SU-DHL-6 (cell line): ENCODE data around the gene WNT3.

Experiments used
- H2AFZ ChIP-seq: fragments of 200-600 bp; sonication (generic); 2 replicates; pipeline ENCODE4 v1.6.1; 2014; ENCODE audit warnings: low read depth, mild to moderate bottlenecking, moderate library complexity, mixed read lengths, antibody characterized with exemption, low read length; ENCODE audit not compliant: severe bottlenecking
- H3F3A ChIP-seq: fragments of 200-600 bp; shearing (Covaris generic); 2 replicates; pipeline ENCODE4 v1.6.0; 2016; ENCODE audit warnings: antibody characterized with exemption, mild to moderate bottlenecking; ENCODE audit not compliant: insufficient read depth
- H3K27ac ChIP-seq: fragments of 200-600 bp; sonication (generic); 2 replicates; pipeline ENCODE4 v1.5.1; 2016; ENCODE audit warnings: low read depth, mild to moderate bottlenecking, low read length, moderate library complexity, mixed read lengths
- H3K27me3 ChIP-seq: fragments of 200-600 bp; sonication (generic), shearing (Covaris generic); 2 replicates; pipeline ENCODE4 v1.6.0; 2014; ENCODE audit warnings: mild to moderate bottlenecking, low read length
- H3K36me3 ChIP-seq: fragments of 200-600 bp; sonication (generic); 2 replicates; pipeline ENCODE4 v1.6.1; 2014; ENCODE audit warnings: mild to moderate bottlenecking, low read length, mixed read lengths
- H3K4me2 ChIP-seq: fragments of 300-600, 200-600 bp; shearing (Covaris generic), sonication (generic); 2 replicates; pipeline ENCODE4 v1.6.0; 2014; ENCODE audit warnings: low read length, low read depth, mild to moderate bottlenecking; ENCODE audit not compliant: poor library complexity, severe bottlenecking
- H3K4me3 ChIP-seq: fragments of 200-600 bp; sonication (generic); 2 replicates; pipeline ENCODE4 v1.5.1; 2014; ENCODE audit warnings: antibody characterized with exemption, low read length, mild to moderate bottlenecking, mixed read lengths; ENCODE audit not compliant: insufficient read depth, poor library complexity, severe bottlenecking
- H3K79me2 ChIP-seq: fragments of 200-600 bp; sonication (generic); 2 replicates; pipeline ENCODE4 v1.6.1; 2014; ENCODE audit warnings: mild to moderate bottlenecking, low read length, moderate library complexity; ENCODE audit not compliant: insufficient read depth
- H3K9ac ChIP-seq: fragments of 200-600 bp; sonication (generic); 2 replicates; pipeline ENCODE4 v1.7.0; 2014; ENCODE audit warnings: mild to moderate bottlenecking, low read length
- H3K9me2 ChIP-seq: fragments of 200-600 bp; sonication (generic); replicated peaks from 2 replicates; pipeline ENCODE4 v1.6.1; 2014; ENCODE audit warnings: low read length; ENCODE audit not compliant: insufficient read depth
- H3K9me3 ChIP-seq: fragments of 200-600 bp; sonication (generic); 2 replicates; pipeline ENCODE4 v1.6.1; 2014; ENCODE audit warnings: low read length, mixed read lengths; ENCODE audit not compliant: insufficient read depth
- H4K20me1 ChIP-seq: fragments of 200-600 bp; sonication (generic); 2 replicates; pipeline ENCODE4 v1.6.1; 2014; ENCODE audit warnings: low read depth, mild to moderate bottlenecking, antibody characterized with exemption, low read length, moderate library complexity, mixed read lengths
- CTCF ChIP-seq: fragments of 200-600 bp; sonication (generic); IDR thresholded peaks from one replicate; pipeline ENCODE4 v1.5.1; 2017; ENCODE audit warnings: antibody characterized with exemption, mild to moderate bottlenecking, low read length, moderate library complexity; ENCODE audit not compliant: insufficient read depth, poor library complexity, severe bottlenecking
- EZH2phosphoT487 ChIP-seq: fragments of 200-600 bp; sonication (generic), shearing (Covaris generic); conservative IDR thresholded peaks from 2 replicates; pipeline ENCODE4 v1.6.1; 2018; ENCODE audit warnings: mild to moderate bottlenecking, antibody characterized with exemption, low read length, moderate library complexity, mixed read lengths

The WNT3 gene

DNA sequence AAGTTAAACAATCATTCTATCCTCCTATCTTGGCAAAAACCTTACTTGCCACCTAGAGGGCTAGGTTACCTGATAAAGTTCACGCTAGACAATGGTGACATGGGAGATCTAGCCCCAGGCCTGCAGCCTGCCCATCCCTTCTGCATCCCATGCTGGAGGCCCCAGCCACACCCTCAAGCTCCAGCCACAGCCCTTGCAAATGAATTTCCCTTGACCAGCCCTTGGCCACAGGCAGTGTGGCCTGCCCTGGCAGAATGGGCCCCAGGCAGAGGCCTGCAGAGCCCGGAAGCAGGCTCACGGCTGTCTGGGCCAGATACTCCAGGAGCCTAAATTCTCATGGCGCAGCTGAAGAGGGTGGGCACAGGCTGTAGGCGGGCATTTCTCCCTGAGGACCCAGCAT is 14.9 kb downstream of the WNT3 start:
- TF ChIP-seq EZH2phosphoT487, result no peak
- TF ChIP-seq CTCF, result no peak
- Histone ChIP-seq H2AFZ (no peak overlapping the region), H3K4me2 (no peak overlapping the region), H3K9ac (no peak overlapping the region), H3K27ac (no peak overlapping the region), H3K36me3 (no peaks in the 10 kb centered on the region), H3K27me3 (no peaks in the 10 kb centered on the region), H3K9me3 (no peaks in the 10 kb centered on the region), H3K79me2 (no peaks in the 10 kb centered on the region), H3F3A (no peaks in the 10 kb centered on the region), H3K9me2 (no peaks in the 10 kb centered on the region), H3K4me3 (no peak overlapping the region), H4K20me1 (no peaks in the 10 kb centered on the region)

DNA sequence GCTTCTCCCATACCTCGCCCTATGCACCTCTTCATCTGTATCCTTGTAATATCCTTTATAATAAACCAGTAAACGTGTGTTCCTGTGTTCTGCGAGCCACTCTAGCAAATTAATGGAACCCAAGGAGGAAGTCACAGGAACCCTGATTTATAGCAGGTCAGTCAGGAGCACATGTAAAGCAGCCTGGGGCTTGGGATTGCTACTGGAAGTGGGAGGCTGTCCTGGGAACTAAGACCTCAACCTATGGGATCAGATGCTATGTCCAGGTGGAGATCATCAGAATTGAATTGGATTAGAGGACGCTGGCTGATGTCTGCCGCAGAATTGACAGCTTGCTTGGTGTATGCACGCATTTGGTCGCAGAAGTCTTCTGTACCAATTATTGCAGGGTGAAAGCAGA is 15.7 kb downstream of the WNT3 start:
- no peaks in the 10 kb centered on the region for H3F3A ChIP-seq
- no peaks in the 10 kb centered on the region for H3K79me2 ChIP-seq
- no peaks in the 10 kb centered on the region for H3K9me3 ChIP-seq
- H3K27me3 ChIP-seq, result no peaks in the 10 kb centered on the region
- H3K9ac ChIP-seq, result no peak overlapping the region
- TF ChIP-seq EZH2phosphoT487 (no peak), CTCF (no peak)
- no peaks in the 10 kb centered on the region for H3K36me3 ChIP-seq
- H3K4me3 ChIP-seq, result no peak overlapping the region
- H4K20me1 ChIP-seq, result no peaks in the 10 kb centered on the region
- no peaks in the 10 kb centered on the region for H3K9me2 ChIP-seq
- H3K4me2 ChIP-seq, result no peak overlapping the region
- H2AFZ ChIP-seq, result no peak overlapping the region
- no peak overlapping the region for H3K27ac ChIP-seq

DNA sequence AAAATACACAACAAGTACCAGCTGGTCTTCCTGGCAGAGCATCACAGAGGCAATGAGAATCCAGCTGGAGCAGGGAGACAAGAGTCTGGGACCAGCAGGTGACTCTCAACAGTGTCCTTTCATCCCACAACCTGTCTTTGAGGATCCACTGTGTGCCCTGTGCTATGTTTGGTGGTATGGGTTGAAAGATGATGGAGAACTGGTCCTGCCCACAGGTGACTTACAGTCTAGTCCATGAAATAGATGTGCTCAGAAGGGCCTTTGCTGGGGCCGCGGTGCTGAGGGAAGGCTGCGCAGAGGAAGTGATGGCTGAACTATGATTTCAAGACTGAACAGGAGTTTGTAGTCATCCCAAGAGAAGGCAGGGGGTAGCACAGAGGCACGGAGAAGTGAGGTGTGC is 17.9 kb downstream of the WNT3 start:
- H3K9me2 ChIP-seq, result no peaks in the 10 kb centered on the region

More for the DNA sequence above, 17.9 kb downstream of the WNT3 start:
- Histone ChIP-seq H2AFZ (no peak overlapping the region), H3F3A (no peaks in the 10 kb centered on the region), H4K20me1 (no peaks in the 10 kb centered on the region), H3K79me2 (no peaks in the 10 kb centered on the region), H3K9me3 (no peaks in the 10 kb centered on the region), H3K27me3 (no peaks in the 10 kb centered on the region), H3K36me3 (no peaks in the 10 kb centered on the region), H3K4me3 (no peak overlapping the region), H3K27ac (no peak overlapping the region), H3K9ac (no peak overlapping the region), H3K4me2 (no peak overlapping the region)
- TF ChIP-seq CTCF (no peak), EZH2phosphoT487 (no peak)
